Panc1 (cell line): ENCODE results near the gene GPR55.

Experiments
- POLR2AphosphoS5 ChIP-seq: IDR thresholded peaks from 2 replicates; pipeline ENCODE4 v1.6.1; 2012; ENCODE audit warnings: mild to moderate bottlenecking, low read depth, low read length, moderate library complexity
- TF ChIP-seq, protein P1 (sequence below): fragments of 450-650 bp; IDR thresholded peaks from 2 replicates; pipeline ENCODE4 v1.5.1; 2017; ENCODE audit warnings: mild to moderate bottlenecking

DNA sequence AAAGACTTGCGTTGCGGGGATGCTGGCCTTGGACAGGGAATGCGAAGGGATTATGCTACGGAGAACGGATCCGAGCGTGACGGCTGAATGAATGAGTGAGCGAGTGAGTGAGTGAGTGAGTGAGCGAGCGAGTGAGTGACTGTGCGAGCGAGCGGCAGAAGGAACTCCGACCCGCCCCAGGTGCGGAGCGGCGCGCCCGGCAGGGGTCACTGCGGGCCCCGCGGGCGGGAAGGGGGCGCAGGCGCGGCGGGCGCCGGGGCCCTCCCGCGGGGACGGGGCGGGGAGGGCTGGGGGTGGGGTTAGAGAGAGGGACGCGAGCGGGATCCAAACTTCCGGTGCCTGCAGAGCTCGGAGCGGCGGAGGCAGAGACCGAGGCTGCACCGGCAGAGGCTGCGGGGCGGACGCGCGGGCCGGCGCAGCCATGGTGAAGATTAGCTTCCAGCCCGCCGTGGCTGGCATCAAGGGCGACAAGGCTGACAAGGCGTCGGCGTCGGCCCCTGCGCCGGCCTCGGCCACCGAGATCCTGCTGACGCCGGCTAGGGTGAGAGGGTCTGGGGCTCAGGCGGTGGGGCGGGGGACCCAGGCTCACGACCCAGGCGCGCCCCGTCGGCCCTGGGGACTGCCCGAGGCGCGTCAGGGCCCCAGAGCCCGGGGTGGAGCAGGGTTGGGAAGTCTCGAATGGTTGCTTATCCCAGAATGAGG, 60.3 kb downstream of the GPR55 start, which contains the start of gene ITM2C:
- TF ChIP-seq, protein P1, sequence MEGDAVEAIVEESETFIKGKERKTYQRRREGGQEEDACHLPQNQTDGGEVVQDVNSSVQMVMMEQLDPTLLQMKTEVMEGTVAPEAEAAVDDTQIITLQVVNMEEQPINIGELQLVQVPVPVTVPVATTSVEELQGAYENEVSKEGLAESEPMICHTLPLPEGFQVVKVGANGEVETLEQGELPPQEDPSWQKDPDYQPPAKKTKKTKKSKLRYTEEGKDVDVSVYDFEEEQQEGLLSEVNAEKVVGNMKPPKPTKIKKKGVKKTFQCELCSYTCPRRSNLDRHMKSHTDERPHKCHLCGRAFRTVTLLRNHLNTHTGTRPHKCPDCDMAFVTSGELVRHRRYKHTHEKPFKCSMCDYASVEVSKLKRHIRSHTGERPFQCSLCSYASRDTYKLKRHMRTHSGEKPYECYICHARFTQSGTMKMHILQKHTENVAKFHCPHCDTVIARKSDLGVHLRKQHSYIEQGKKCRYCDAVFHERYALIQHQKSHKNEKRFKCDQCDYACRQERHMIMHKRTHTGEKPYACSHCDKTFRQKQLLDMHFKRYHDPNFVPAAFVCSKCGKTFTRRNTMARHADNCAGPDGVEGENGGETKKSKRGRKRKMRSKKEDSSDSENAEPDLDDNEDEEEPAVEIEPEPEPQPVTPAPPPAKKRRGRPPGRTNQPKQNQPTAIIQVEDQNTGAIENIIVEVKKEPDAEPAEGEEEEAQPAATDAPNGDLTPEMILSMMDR = peak; percentile 89
- no peak for TF ChIP-seq POLR2AphosphoS5
